Endothelial cell of umbilical vein (primary cell): ENCODE results near the gene SDE2. TPM values are rescaled to one million over a fixed set of nuclear protein-coding genes. Genes with fewer than 3 reads are reported as not detected.

Source experiments
- BruUV-seq: library from RNA; stranded (reverse); fragments of 400-500 nt; replicated peaks from 2 replicates; lab custom pipeline; 2021; lab: Mats Ljungman, UMichigan
- CTCF ChIA-PET: fragments of 300-600, 350-600 bp; sonication (Branson Sonifier 250); formaldehyde crosslinking; loops from one replicate; lab custom pipeline; 2021; ENCODE audit warnings: antibody characterized with exemption, inconsistent platforms; lab: Charles Lee
- POLR2A ChIA-PET: fragments of 300-600, 350-600 bp; sonication (Branson Sonifier 250); formaldehyde crosslinking; loops from one replicate; lab custom pipeline; 2021; ENCODE audit warnings: antibody characterized with exemption, inconsistent platforms; lab: Charles Lee
- DNase-seq: peaks from one replicate; pipeline ENCODE4 v3.0.0-alpha.2; 2011; ENCODE audit warnings: low read depth, low spot score
- FAIRE-seq: peaks from 2 replicates; lab custom pipeline; 2011; peaks lifted over from hg19 to GRCh38; lab: Jason Lieb, UNC
- H2AFZ ChIP-seq: 2 replicates; pipeline ENCODE4 v1.6.0; 2012; ENCODE audit warnings: low read depth, low read length, control low read depth, inconsistent platforms
- H3K27ac ChIP-seq: 2 replicates; pipeline ENCODE4 v1.5.1; 2011; ENCODE audit warnings: low read depth, mild to moderate bottlenecking, control low read depth, low read length, moderate library complexity; ENCODE audit not compliant: insufficient read depth
- H3K27me3 ChIP-seq, 2 experiments: 2 replicates each; pipeline versions ENCODE4 v1.6.0 to v1.6.1; 2011; ENCODE audit warnings: low read length in 2 of 2, mixed read lengths in 1 of 2; ENCODE audit not compliant: control insufficient read depth in 2 of 2, insufficient read depth in 2 of 2
- H3K36me3 ChIP-seq, 2 experiments: 2 replicates in 1 of 2; 3 replicates in 1 of 2; pipeline ENCODE4 v1.5.1; 2011; ENCODE audit warnings: low read length in 2 of 2, mild to moderate bottlenecking in 1 of 2, moderate library complexity in 1 of 2; ENCODE audit not compliant: control insufficient read depth in 2 of 2, insufficient read depth in 2 of 2; ENCODE audit errors: extremely low read depth in 1 of 2
- H3K4me1 ChIP-seq: 3 replicates; pipeline ENCODE4 v1.5.1; 2011; ENCODE audit warnings: mild to moderate bottlenecking, low read length; ENCODE audit not compliant: control insufficient read depth, insufficient read depth; ENCODE audit errors: extremely low read depth
- H3K4me2 ChIP-seq: 2 replicates; pipeline ENCODE4 v1.6.1; 2011; ENCODE audit warnings: low read length, control low read depth, mixed read lengths; ENCODE audit not compliant: insufficient read depth
- H3K4me3 ChIP-seq, 3 experiments: fragments of 200-600 bp in 1 of 3; sonication (generic), shearing (Covaris generic) in 1 of 3; replicated peaks in 1 of 3; 2 replicates each; pipeline ENCODE4 v1.5.1; 2011 to 2016; ENCODE audit warnings: control low read depth in 3 of 3, low read length in 3 of 3, mild to moderate bottlenecking in 2 of 3, inconsistent platforms in 1 of 3, low read depth in 1 of 3, moderate library complexity in 1 of 3; ENCODE audit not compliant: insufficient read depth in 1 of 3
- H3K79me2 ChIP-seq: 2 replicates; pipeline ENCODE4 v1.6.0; 2012; ENCODE audit warnings: low read length, inconsistent platforms; ENCODE audit not compliant: control insufficient read depth, insufficient read depth
- H3K9ac ChIP-seq: replicated peaks from 2 replicates; pipeline ENCODE3; 2011; ENCODE audit warnings: low read length, control low read depth; ENCODE audit not compliant: insufficient read depth; ENCODE audit errors: extremely low read depth
- H3K9me1 ChIP-seq: replicated peaks from 3 replicates; pipeline ENCODE4 v1.6.0; 2011; ENCODE audit warnings: mild to moderate bottlenecking, low read length; ENCODE audit not compliant: control insufficient read depth, insufficient read depth; ENCODE audit errors: extremely low read depth
- H3K9me3 ChIP-seq: replicated peaks from 2 replicates; pipeline ENCODE4 v1.5.1; 2012; ENCODE audit warnings: low read length, inconsistent platforms; ENCODE audit not compliant: control insufficient read depth, insufficient read depth
- H4K20me1 ChIP-seq: replicated peaks from 2 replicates; pipeline ENCODE3; 2011; ENCODE audit warnings: mild to moderate bottlenecking, low read length; ENCODE audit not compliant: control insufficient read depth, insufficient read depth; ENCODE audit errors: extremely low read depth
- EZH2 ChIP-seq: IDR thresholded peaks from 2 replicates; pipeline ENCODE4 v1.6.1; 2012; ENCODE audit warnings: borderline replicate concordance, low read depth, mild to moderate bottlenecking, moderate library complexity, low read length, inconsistent platforms; ENCODE audit not compliant: severe bottlenecking
- FOS ChIP-seq: IDR thresholded peaks from 2 replicates; pipeline ENCODE4 v1.6.1; 2011; ENCODE audit warnings: mild to moderate bottlenecking, low read length, moderate library complexity, borderline replicate concordance; ENCODE audit not compliant: insufficient read depth
- GATA2 ChIP-seq: IDR thresholded peaks from 2 replicates; pipeline ENCODE4 v1.7.0; 2011; ENCODE audit warnings: low read depth, mild to moderate bottlenecking, moderate library complexity, mixed read lengths, low read length; ENCODE audit not compliant: insufficient read length, insufficient read depth
- JUN ChIP-seq: IDR thresholded peaks from 2 replicates; pipeline ENCODE4 v1.6.1; 2011; ENCODE audit warnings: borderline replicate concordance, low read depth; ENCODE audit not compliant: insufficient read length, insufficient read depth
- MYC ChIP-seq: IDR thresholded peaks from one replicate; pipeline ENCODE4 v1.6.1; 2011; ENCODE audit warnings: mild to moderate bottlenecking, low read depth, low read length
- POLR2A ChIP-seq: IDR thresholded peaks from 2 replicates; pipeline ENCODE4 v1.6.1; 2012; ENCODE audit warnings: low read depth, mild to moderate bottlenecking, control low read depth, low read length
- POLR2AphosphoS5 ChIP-seq: IDR thresholded peaks from 2 replicates; pipeline ENCODE4 v1.6.1; 2012; ENCODE audit warnings: low read depth, mild to moderate bottlenecking, control low read depth, low read length, moderate library complexity; ENCODE audit not compliant: insufficient read depth
- dilution Hi-C: fragments of 300-500 bp; cut with MboI; formaldehyde crosslinking; loops from one replicate; pipeline ENCODE4 v1.15.0; 2019; ENCODE audit warnings: low sequenced_read_pairs; ENCODE audit not compliant: extremely low pct_ligation_motif_present
- intact Hi-C: fragments of 100-400 bp; cut with micrococcal nuclease; formaldehyde crosslinking; loops from one replicate; pipeline ENCODE4 v1.10.0; 2022
- polyA plus RNA-seq, 4 experiments: library from polyadenylated mRNA; depleted of rRNA in 3 of 4; stranded (reverse) in 3 of 4; unstranded in 1 of 4; fragments of >200 nt; gene quantifications; 2 replicates each; pipeline versions ENCODE4 v1.2.1 to v1.2.3, GENCODE V29; 2011 to 2012; ENCODE audit warnings: missing spikeins in 1 of 4
- small RNA-seq: library from RNA; depleted of rRNA; stranded (forward); fragments of <200 nt; gene quantifications from one replicate; pipeline ENCODE3, GENCODE V24; 2012; ENCODE audit warnings: low replicate concordance, low read depth; ENCODE audit not compliant: insufficient read depth, insufficient read length
- total RNA-seq: library from RNA; stranded (reverse); gene quantifications from 2 replicates; pipeline ENCODE4 v1.2.3, GENCODE V29; 2021
- TF ChIP-seq, protein P1 (sequence below), 2 donors: IDR thresholded peaks; 1 replicate in 1 of 2; 2 replicates in 1 of 2; pipeline ENCODE4 v1.5.1; 2011; ENCODE audit warnings: low read length in 2 of 2, mild to moderate bottlenecking in 2 of 2, moderate library complexity in 2 of 2, control low read depth in 1 of 2, inconsistent platforms in 1 of 2, low read depth in 1 of 2; ENCODE audit not compliant: insufficient read depth in 1 of 2; ENCODE audit errors: extremely low read depth in 1 of 2
- TF ChIP-seq, protein P2 (sequence below): IDR thresholded peaks from 2 replicates; pipeline ENCODE4 v1.6.1; 2011; ENCODE audit not compliant: insufficient read depth, insufficient read length

Gene SDE2
- total and polyA plus RNA-seq, 2 donors (not counting 3 experiments of a cell fraction or from before 2014, with no cell fraction given), result 11.9 to 16.1 TPM

- Histone ChIP-seq H3K4me3 (no peak overlapping the region), H3K4me2 (no peak overlapping the region), H3K4me1 (no peaks in the 10 kb centered on the region), H3K9me3 (no peaks in the 10 kb centered on the region), H3K27me3 (no peaks in the 10 kb centered on the region), H2AFZ (no peak overlapping the region), H4K20me1 (no peaks in the 10 kb centered on the region), H3K27ac (no peak overlapping the region), H3K36me3 (no peaks in the 10 kb centered on the region), H3K9ac (no peak overlapping the region), H3K79me2 (no peaks in the 10 kb centered on the region), H3K9me1 (no peaks in the 10 kb centered on the region)
- dilution Hi-C loops, result no loop called here
- CTCF ChIA-PET, result interaction anchor here (1.4 to 2.0 kb wide), 2 partner anchors 10 to 13 kb away, joined by 3 to 5 read pairs; no protein-coding TSS in a partner anchor
- FAIRE-seq, result no peak
- intact Hi-C loops, result no loop called here
- POLR2A ChIA-PET, result no interaction called here
- TF ChIP-seq, protein P1, sequence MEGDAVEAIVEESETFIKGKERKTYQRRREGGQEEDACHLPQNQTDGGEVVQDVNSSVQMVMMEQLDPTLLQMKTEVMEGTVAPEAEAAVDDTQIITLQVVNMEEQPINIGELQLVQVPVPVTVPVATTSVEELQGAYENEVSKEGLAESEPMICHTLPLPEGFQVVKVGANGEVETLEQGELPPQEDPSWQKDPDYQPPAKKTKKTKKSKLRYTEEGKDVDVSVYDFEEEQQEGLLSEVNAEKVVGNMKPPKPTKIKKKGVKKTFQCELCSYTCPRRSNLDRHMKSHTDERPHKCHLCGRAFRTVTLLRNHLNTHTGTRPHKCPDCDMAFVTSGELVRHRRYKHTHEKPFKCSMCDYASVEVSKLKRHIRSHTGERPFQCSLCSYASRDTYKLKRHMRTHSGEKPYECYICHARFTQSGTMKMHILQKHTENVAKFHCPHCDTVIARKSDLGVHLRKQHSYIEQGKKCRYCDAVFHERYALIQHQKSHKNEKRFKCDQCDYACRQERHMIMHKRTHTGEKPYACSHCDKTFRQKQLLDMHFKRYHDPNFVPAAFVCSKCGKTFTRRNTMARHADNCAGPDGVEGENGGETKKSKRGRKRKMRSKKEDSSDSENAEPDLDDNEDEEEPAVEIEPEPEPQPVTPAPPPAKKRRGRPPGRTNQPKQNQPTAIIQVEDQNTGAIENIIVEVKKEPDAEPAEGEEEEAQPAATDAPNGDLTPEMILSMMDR (IDR thresholded peaks at IDR 0.05; ENCODE audit: extremely low read depth in 1 of 2, insufficient read depth in 1 of 2, low read depth in 1 of 2, low read length in 2 of 2), result no peak
- TF ChIP-seq, protein P2, sequence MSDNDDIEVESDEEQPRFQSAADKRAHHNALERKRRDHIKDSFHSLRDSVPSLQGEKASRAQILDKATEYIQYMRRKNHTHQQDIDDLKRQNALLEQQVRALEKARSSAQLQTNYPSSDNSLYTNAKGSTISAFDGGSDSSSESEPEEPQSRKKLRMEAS, result no peak
- TF ChIP-seq EZH2 (no peak), POLR2A (no peak), MYC (no peak), POLR2AphosphoS5 (no peak), JUN (peak; percentile 2), GATA2 (no peak), FOS (peak; percentile 60)
- no peak for DNase-seq
- no TSS peak for BruUV-seq
These were observed 66.1 kb downstream of the SDE2 start for GRCh38 chr1:225933072-225933471.

Small RNAs within 50 kb of the gene (small RNA-seq; reads per million reads assigned to genes)
- not detected for gene AL117348.1
- gene NDUFA3P3, result not detected

Other genes starting within 250 kb of the SDE2 start
- gene SRP9, start 221.5 kb downstream of the SDE2 start, total RNA-seq, result 283 and 292 TPM in 2 replicates
- gene SRP9, start 221.5 kb downstream of the SDE2 start, polyA plus RNA-seq, result 217 and 384 TPM in 2 replicates
- gene EPHX1, start 189.2 kb downstream of the SDE2 start, total RNA-seq, result 19.1 and 23.7 TPM in 2 replicates
- gene EPHX1, start 189.2 kb downstream of the SDE2 start, polyA plus RNA-seq, result 23.2 and 25.2 TPM in 2 replicates
- gene TMEM63A, start 117.0 kb downstream of the SDE2 start, total RNA-seq, result 40.8 and 41.4 TPM in 2 replicates
- 28.7 and 32.2 TPM in 2 replicates for gene TMEM63A, start 117.0 kb downstream of the SDE2 start, polyA plus RNA-seq
- not detected in 2 replicates for gene LEFTY1, start 110.2 kb downstream of the SDE2 start, total RNA-seq
- not detected in 2 replicates for gene LEFTY1, start 110.2 kb downstream of the SDE2 start, polyA plus RNA-seq
- 60.4 and 64.6 TPM in 2 replicates for gene PYCR2, start 75.1 kb downstream of the SDE2 start, total RNA-seq
- gene PYCR2, start 75.1 kb downstream of the SDE2 start, polyA plus RNA-seq, result 63.2 and 65.1 TPM in 2 replicates
- not detected in 2 replicates for gene LEFTY2, start 58.1 kb downstream of the SDE2 start, total RNA-seq
- gene LEFTY2, start 58.1 kb downstream of the SDE2 start, polyA plus RNA-seq, result 0.03 and 0.06 TPM in 2 replicates
- 448 and 477 TPM in 2 replicates for gene H3-3A, start 63.4 kb upstream of the SDE2 start, total RNA-seq
- gene H3-3A, start 63.4 kb upstream of the SDE2 start, polyA plus RNA-seq, result 387 and 426 TPM in 2 replicates
- 36.4 and 37.0 TPM in 2 replicates for gene ACBD3, start 187.4 kb upstream of the SDE2 start, total RNA-seq
- 11.6 and 12.3 TPM in 2 replicates for gene ACBD3, start 187.4 kb upstream of the SDE2 start, polyA plus RNA-seq
- 1.2 TPM in 2 replicates for gene MIXL1, start 224.3 kb upstream of the SDE2 start, total RNA-seq
- 0.58 and 0.75 TPM in 2 replicates for gene MIXL1, start 224.3 kb upstream of the SDE2 start, polyA plus RNA-seq